CD4-positive, alpha-beta T cell treated with Interleukin-4 for 4 hours (primary cell): Measurements from ENCODE around the gene ZCWPW1.

ENCODE experiments used
- DNase-seq: peaks from one replicate; pipeline ENCODE4 v3.0.0-alpha.2; 2020

ZCWPW1 gene

GRCh38 chr7:100431286-100431735, 2.8 kb upstream of the ZCWPW1 start:
- DNase-seq = no peak

- peak; percentile 24 for DNase-seq
These were observed 2.2 kb upstream of the ZCWPW1 start for GRCh38 chr7:100430493-100431285.

- DNase-seq = peak; percentile 94
These were observed 1.4 kb upstream of the ZCWPW1 start, which contains the start of gene MEPCE for GRCh38 chr7:100429637-100430492. Gene MEPCE, plus strand, starts transcription at chr7:100429831. Its CDS starts 188 bp downstream, at chr7:100430019.

GRCh38 chr7:100428967-100429636, 599 bp upstream of the ZCWPW1 start:
- DNase-seq = peak; percentile 100

GRCh38 chr7:100427762-100428198, 723 bp downstream of the ZCWPW1 start:
- DNase-seq = no peak

GRCh38 chr7:100426516-100426915, 2.0 kb downstream of the ZCWPW1 start:
- no peak for DNase-seq

- no peak for DNase-seq
These were observed 3.2 kb downstream of the ZCWPW1 start for GRCh38 chr7:100425347-100425746.

GRCh38 chr7:100423315-100423714, 5.2 kb downstream of the ZCWPW1 start:
- DNase-seq = no peak

GRCh38 chr7:100419660-100420226, 8.8 kb downstream of the ZCWPW1 start:
- no peak for DNase-seq

- no peak for DNase-seq
These were observed 9.4 kb downstream of the ZCWPW1 start for GRCh38 chr7:100418930-100419659.

- no peak for DNase-seq
These were observed 13.1 kb downstream of the ZCWPW1 start for GRCh38 chr7:100415448-100415847.

- no peak for DNase-seq
These were observed 14.6 kb downstream of the ZCWPW1 start for GRCh38 chr7:100413889-100414288.

- no peak for DNase-seq
These were observed 15.2 kb downstream of the ZCWPW1 start for GRCh38 chr7:100413346-100413745.

- no peak for DNase-seq
These were observed 17.4 kb downstream of the ZCWPW1 start for GRCh38 chr7:100411101-100411500.

- DNase-seq = peak; percentile 77
These were observed 21.0 kb downstream of the ZCWPW1 start for GRCh38 chr7:100407285-100408180.

GRCh38 chr7:100406767-100407166, 21.7 kb downstream of the ZCWPW1 start:
- no peak for DNase-seq

GRCh38 chr7:100402241-100402640, 26.3 kb downstream of the ZCWPW1 start:
- no peak for DNase-seq

- DNase-seq = no peak
These were observed 26.7 kb downstream of the ZCWPW1 start for GRCh38 chr7:100401811-100402210.

- no peak for DNase-seq
These were observed 27.8 kb downstream of the ZCWPW1 start for GRCh38 chr7:100400656-100401055.

GRCh38 chr7:100400041-100400440, 28.5 kb downstream of the ZCWPW1 start:
- no peak for DNase-seq

- no peak for DNase-seq
These were observed 30.3 kb downstream of the ZCWPW1 start for GRCh38 chr7:100398239-100398638.
